Measurements from ENCODE around the gene CFAP410.

CFAP410 gene

GRCh38 chr21:44356160-44356559 is 17.0 kb upstream of the CFAP410 start:
- TF ChIP-seq MAX (IDR thresholded peaks at IDR 0.05; ENCODE audit: low read depth, low read length): no peak
- TF ChIP-seq CTCF (IDR thresholded peaks at IDR 0.05; ENCODE audit: low read depth, low read length): no peak
- no peak for TF ChIP-seq MYC (IDR thresholded peaks at IDR 0.05; ENCODE audit: low read depth, low read length)
- no peak for TF ChIP-seq POLR2A (IDR thresholded peaks at IDR 0.05; ENCODE audit: extremely low read depth, insufficient read length)
- H3K4me3 ChIP-seq (ENCODE audit: low read depth, low read length): peak overlapping the region; percentile 21
- DNase-seq (ENCODE audit: low read depth): no peak

- DNase-seq (ENCODE audit: low read depth): peak; percentile 87
- peak overlapping the region; percentile 93 for H3K4me3 ChIP-seq (ENCODE audit: low read depth, low read length)
- TF ChIP-seq MYC (IDR thresholded peaks at IDR 0.05; ENCODE audit: low read depth, low read length) (peak; percentile 55; the same call in 1 of the 2 replicates), POLR2A (IDR thresholded peaks at IDR 0.05; ENCODE audit: extremely low read depth, insufficient read length) (no peak)
These were observed 15.9 kb upstream of the CFAP410 start for GRCh38 chr21:44354775-44355771.

GRCh38 chr21:44354001-44354405 is 14.8 kb upstream of the CFAP410 start:
- H3K4me3 ChIP-seq (ENCODE audit: low read depth, low read length): peak overlapping the region; percentile 93
- peak; percentile 95 for DNase-seq (ENCODE audit: low read depth)
- no peak for TF ChIP-seq CTCF (IDR thresholded peaks at IDR 0.05; ENCODE audit: low read depth, low read length)
- peak; percentile 91 for TF ChIP-seq MYC (IDR thresholded peaks at IDR 0.05; ENCODE audit: low read depth, low read length)
- TF ChIP-seq POLR2A (IDR thresholded peaks at IDR 0.05; ENCODE audit: extremely low read depth, insufficient read length): peak; percentile 53
- TF ChIP-seq MAX (IDR thresholded peaks at IDR 0.05; ENCODE audit: low read depth, low read length): peak; percentile 95

GRCh38 chr21:44353191-44353970 is 14.2 kb upstream of the CFAP410 start, which contains the start of gene TRPM2:
TSS of gene TRPM2 (plus strand) at chr21:44353621. CDS start at chr21:44353701, 80 bp downstream.
- peak; percentile 97 for DNase-seq (ENCODE audit: low read depth)
- H3K4me3 ChIP-seq (ENCODE audit: low read depth, low read length): peak within 1 kb of the TSS; percentile 93
- TF ChIP-seq POLR2A (IDR thresholded peaks at IDR 0.05; ENCODE audit: extremely low read depth, insufficient read length) (peak; percentile 61), CTCF (IDR thresholded peaks at IDR 0.05; ENCODE audit: low read depth, low read length) (no peak), MAX (IDR thresholded peaks at IDR 0.05; ENCODE audit: low read depth, low read length) (peak; percentile 98), MYC (IDR thresholded peaks at IDR 0.05; ENCODE audit: low read depth, low read length) (peak; percentile 100)

- TF ChIP-seq POLR2A (IDR thresholded peaks at IDR 0.05; ENCODE audit: extremely low read depth, insufficient read length): no peak
- TF ChIP-seq MAX (IDR thresholded peaks at IDR 0.05; ENCODE audit: low read depth, low read length): no peak
- TF ChIP-seq MYC (IDR thresholded peaks at IDR 0.05; ENCODE audit: low read depth, low read length): no peak
- no peak for TF ChIP-seq CTCF (IDR thresholded peaks at IDR 0.05; ENCODE audit: low read depth, low read length)
- H3K4me3 ChIP-seq (ENCODE audit: low read depth, low read length): peak overlapping the region; percentile 93
- peak; percentile 45 for DNase-seq (ENCODE audit: low read depth)
These were observed 13.2 kb upstream of the CFAP410 start for GRCh38 chr21:44352253-44352860.
